Measurements from ENCODE around the gene EFNA5. TPM values are rescaled to one million over a fixed set of nuclear protein-coding genes. Genes with fewer than 3 reads are reported as not detected.
A peak's percentile ranks its signal among the peaks of the same experiment; 100 is the strongest.

Gene EFNA5
- total and polyA plus RNA-seq, 10 of the 15 experiments (the other 5 are each of a cell fraction or from before 2014, with no cell fraction given): 0.19 to 12.6 (median 3.9) TPM

DNA sequence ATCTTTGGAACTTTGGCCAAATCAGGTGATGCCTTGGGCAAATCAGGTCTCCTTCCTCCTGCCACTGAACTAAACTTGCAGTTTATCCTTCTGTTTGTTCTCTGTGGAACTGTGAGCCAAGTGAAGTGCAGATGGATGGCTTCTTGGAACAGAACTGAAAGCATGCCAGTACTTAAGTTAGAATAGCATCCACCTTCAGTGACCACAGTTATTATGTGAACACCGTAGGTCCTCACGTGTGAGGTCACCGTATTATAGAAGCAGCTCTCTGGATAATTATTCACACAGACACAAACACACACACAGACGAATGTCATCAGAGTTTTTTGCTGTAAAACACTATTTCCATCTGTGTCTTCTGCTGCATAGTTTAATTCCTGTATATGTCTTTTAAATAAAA, 162.6 kb downstream of the EFNA5 start:
- FAIRE-seq (no peak), ATAC-seq (no peak; the same call in 2 of the 3 replicates), DNase-seq (ENCODE audit: low read depth, low spot score) (no peak)
- Histone ChIP-seq H3K79me2 (ENCODE audit: control insufficient read depth, insufficient read depth, low read length) (peaks cover 5% of the 10 kb centered on the region), H4K20me1 (ENCODE audit: control insufficient read depth, insufficient read depth) (no peaks in the 10 kb centered on the region), H3K4me1 (ENCODE audit: control insufficient read depth, insufficient read depth, low read length) (peaks cover 3% of the 10 kb centered on the region; the same call in 1 of the 2 replicates), H3K4me3 (no peak overlapping the region), H3K4me2 (ENCODE audit: control insufficient read depth, insufficient read depth) (no peak overlapping the region), H3K27ac (ENCODE audit: control insufficient read depth, insufficient read depth) (no peak overlapping the region), H3K9me3 (replicated peaks; ENCODE audit: control insufficient read depth, insufficient read depth, low read length) (no peaks in the 10 kb centered on the region; the same call in 2 of the 3 replicates), H2AFZ (ENCODE audit: control insufficient read depth, low read depth, low read length) (no peak overlapping the region), H3K36me3 (ENCODE audit: control insufficient read depth in 2 of 2, insufficient read depth in 2 of 2, low read length in 1 of 2) (no peaks in the 10 kb centered on the region), H3K27me3 (replicated peaks in 1 of 2; ENCODE audit: control insufficient read depth in 2 of 2, insufficient read depth in 2 of 2, low read length in 1 of 2) (no peaks in the 10 kb centered on the region), H3K9ac (ENCODE audit: control insufficient read depth, insufficient read depth, low read length) (no peak overlapping the region)
- CTCF ChIA-PET: interaction anchor here (0.7 to 1.8 kb wide), 3 partner anchors 10 to 351 kb away, joined by 3 to 6 read pairs (median 4); no protein-coding TSS in a partner anchor
- no TSS peak for BruUV-seq (replicated peaks)
- WGBS (ENCODE audit: insufficient coverage, insufficient replicate concordance, low lambda C conversion rate, missing lambda C conversion rate): 65% methylated on average over 4 of the region's 4 CpGs
- in situ Hi-C loops (cut with MboI): no loop called here
- intact Hi-C loops (cut with micrococcal nuclease; ENCODE audit: unreplicated experiment): no loop called here
- RAD21 ChIA-PET (ENCODE audit: unreplicated experiment): interaction anchor here (1.3 kb wide), 1 partner anchor 33 kb away, joined by 4 read pairs; no protein-coding TSS in a partner anchor
- SMC1A ChIA-PET (ENCODE audit: uncharacterized antibody, unreplicated experiment): interaction anchor here (0.7 to 2.5 kb wide), 7 partner anchors 12 to 291 kb away, joined by 3 to 11 read pairs (median 4); no protein-coding TSS in a partner anchor
- peak; percentile 26; the same call in 1 of the 2 replicates for TF ChIP-seq RUNX3 (IDR thresholded peaks at IDR 0.05; ENCODE audit: low read length)
- 0 out of 4 replicates have a peak, but pooled peaks of 1 of the 2 experiments have one; percentile 20 for TF ChIP-seq BHLHE40 (IDR thresholded peaks at IDR 0.05; ENCODE audit: borderline replicate concordance in 1 of 2, low read depth in 2 of 2, low read length in 1 of 2)
- no peak for TF ChIP-seq BMI1 (IDR thresholded peaks at IDR 0.05; ENCODE audit: borderline replicate concordance)
- POLR2A ChIA-PET: interaction anchor here (1.5 kb wide), 1 partner anchor 25 kb away, joined by 3 read pairs; no protein-coding TSS in a partner anchor

DNA sequence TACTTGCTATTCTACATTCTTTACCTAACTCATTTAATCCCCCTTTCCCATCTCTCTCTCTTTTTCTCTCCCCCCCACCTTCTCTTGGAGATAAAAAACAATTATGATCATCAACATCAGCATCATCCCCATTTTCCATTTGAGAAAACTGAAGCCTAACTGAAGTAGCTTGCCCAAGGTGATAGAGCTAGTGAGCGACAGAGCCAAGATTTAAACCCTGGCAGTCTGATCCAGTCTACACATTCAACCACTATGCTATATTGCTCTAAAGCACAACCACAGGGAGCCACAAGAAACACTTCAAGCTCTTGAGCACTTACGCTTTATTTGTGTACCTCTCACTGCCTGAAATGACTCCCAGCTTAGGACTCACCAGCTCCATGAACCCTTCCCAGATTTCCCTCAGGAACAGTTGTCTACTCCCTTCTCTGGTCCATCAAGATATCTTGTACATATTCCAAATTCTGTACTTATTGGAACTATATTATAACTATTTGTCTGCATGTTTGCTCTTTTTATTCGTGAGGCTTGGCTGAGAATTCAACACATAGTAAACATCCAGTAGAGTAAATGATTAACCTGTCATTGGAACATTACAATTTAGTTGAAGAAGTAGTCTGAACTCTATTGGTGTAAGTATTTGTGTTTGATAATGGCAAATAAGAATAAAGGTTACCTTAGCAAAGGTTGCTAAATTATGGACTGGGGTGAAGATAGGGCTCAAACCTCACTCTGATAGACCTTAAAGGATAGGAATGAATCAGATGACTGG, 164.8 kb downstream of the EFNA5 start:
- FAIRE-seq (no peak), ATAC-seq (no peak; the same call in 2 of the 3 replicates), DNase-seq (ENCODE audit: low read depth, low spot score) (no peak)
- 16% methylated on average over 3 of the region's 3 CpGs for WGBS (ENCODE audit: insufficient coverage, insufficient replicate concordance, low lambda C conversion rate, missing lambda C conversion rate)
- Histone ChIP-seq H3K79me2 (ENCODE audit: control insufficient read depth, insufficient read depth, low read length) (peaks cover 5% of the 10 kb centered on the region), H3K9me3 (replicated peaks; ENCODE audit: control insufficient read depth, insufficient read depth, low read length) (no peaks in the 10 kb centered on the region; the same call in 2 of the 3 replicates), H3K27ac (ENCODE audit: control insufficient read depth, insufficient read depth) (no peak overlapping the region), H3K4me3 (no peak overlapping the region), H2AFZ (ENCODE audit: control insufficient read depth, low read depth, low read length) (no peak overlapping the region), H3K4me2 (ENCODE audit: control insufficient read depth, insufficient read depth) (no peak overlapping the region), H3K27me3 (replicated peaks in 1 of 2; ENCODE audit: control insufficient read depth in 2 of 2, insufficient read depth in 2 of 2, low read length in 1 of 2) (no peaks in the 10 kb centered on the region), H3K9ac (ENCODE audit: control insufficient read depth, insufficient read depth, low read length) (no peak overlapping the region), H3K36me3 (ENCODE audit: control insufficient read depth in 2 of 2, insufficient read depth in 2 of 2, low read length in 1 of 2) (no peaks in the 10 kb centered on the region), H3K4me1 (ENCODE audit: control insufficient read depth, insufficient read depth, low read length) (no peaks in the 10 kb centered on the region), H4K20me1 (ENCODE audit: control insufficient read depth, insufficient read depth) (no peaks in the 10 kb centered on the region)
- in situ Hi-C loops (cut with MboI) (no loop called here), intact Hi-C loops (cut with micrococcal nuclease; ENCODE audit: unreplicated experiment) (no loop called here)
- ChIA-PET CTCF (interaction anchor here (1.6 kb wide), 1 partner anchor 24 kb away, joined by 4 read pairs; no protein-coding TSS in a partner anchor), SMC1A (ENCODE audit: uncharacterized antibody, unreplicated experiment) (interaction anchor here (0.6 to 2.9 kb wide), 9 partner anchors 7 to 67 kb away, joined by 3 to 21 read pairs (median 3); no protein-coding TSS in a partner anchor), RAD21 (ENCODE audit: unreplicated experiment) (interaction anchor here (0.7 to 1.4 kb wide), 2 partner anchors 141 to 171 kb away, joined by 3 to 4 read pairs; no protein-coding TSS in a partner anchor), POLR2A (interaction anchor here (0.6 kb wide), 1 partner anchor 215 kb away, joined by 3 read pairs; no protein-coding TSS in a partner anchor)
- no TSS peak for BruUV-seq (replicated peaks)
- TF ChIP-seq RCOR1 (conservative IDR thresholded peaks at IDR 0.05; ENCODE audit: low read depth, low read length): no peak
